Measurements from ENCODE around the gene PLXNB3. TPM values are rescaled to one million over a fixed set of nuclear protein-coding genes. Genes with fewer than 3 reads are reported as not detected.
A peak's percentile ranks its signal among the peaks of the same experiment; 100 is the strongest.
"Not testable (repeated sequence)": the region's sequence is repeated elsewhere in the genome, so short reads cannot be mapped to it uniquely, and the experiment has no call there.

PLXNB3 gene
- polyA plus RNA-seq (ENCODE audit: insufficient read depth in 1 of 5, insufficient read length in 5 of 5, low replicate concordance in 1 of 5) = 1 to 10 TPM; 2.1 to 4.1 (median 3.7) TPM
- long read RNA-seq, donor 1 = 0 reads
- long read RNA-seq, donor 2 = 0 reads
- long read RNA-seq, donor 3, partial matches to known transcripts = 5 of 5 reads
- long read RNA-seq, donor 3, other reads (novel, unspliced or antisense) = 0 of 5 reads
- long read RNA-seq, donor 4 = 0 reads
- long read RNA-seq, donor 5 = 0 reads
- long read RNA-seq, donor 6 = 0 reads
- long read RNA-seq, donor 7 = 0 reads
- long read RNA-seq, donor 8 = 0 reads

DNA sequence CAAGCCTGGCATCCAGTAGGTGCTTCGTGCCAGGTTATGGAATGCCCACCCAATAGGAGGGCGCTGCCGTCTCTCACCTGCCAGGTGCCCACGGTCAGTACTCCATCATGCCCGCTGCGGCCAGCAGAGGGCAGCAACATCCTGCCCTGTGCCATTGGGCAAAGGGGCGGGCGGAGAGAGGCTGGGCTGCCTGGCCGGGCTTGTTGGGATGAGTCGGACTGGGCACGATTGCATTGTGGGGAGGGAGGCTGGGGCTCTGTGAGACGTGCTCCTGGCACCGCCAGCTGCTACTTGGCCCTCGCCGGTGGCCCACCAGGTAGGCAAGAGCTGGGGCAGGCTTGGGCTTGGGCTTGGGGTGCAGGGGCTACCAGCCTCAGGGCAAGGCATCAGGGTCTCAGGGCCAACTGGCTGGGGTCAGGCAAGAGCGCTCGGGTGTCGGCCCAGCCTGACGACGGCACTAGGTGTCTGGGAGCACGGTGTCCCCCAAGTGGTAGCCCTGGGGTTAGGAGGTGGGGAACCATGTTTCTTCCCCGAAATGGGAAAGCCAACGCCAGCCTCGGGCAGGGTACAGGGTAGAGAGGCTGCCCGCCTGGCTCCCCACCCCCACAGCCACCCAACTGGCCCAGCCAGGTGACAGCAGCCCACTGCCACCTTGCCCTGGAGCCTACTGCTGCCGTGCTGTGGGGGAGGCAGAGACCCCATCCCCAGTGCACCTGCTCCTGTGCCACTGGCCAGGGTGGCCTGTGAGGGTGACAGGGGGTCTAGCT, at the start of gene PLXNB3:
Gene PLXNB3, plus strand, starts transcription at position 261 of the 767 bp plus-strand sequence. CDS start 1,287 bp downstream, outside the sequence.
- peak in 1 of 2 donors; percentile 41 for DNase-seq

DNA sequence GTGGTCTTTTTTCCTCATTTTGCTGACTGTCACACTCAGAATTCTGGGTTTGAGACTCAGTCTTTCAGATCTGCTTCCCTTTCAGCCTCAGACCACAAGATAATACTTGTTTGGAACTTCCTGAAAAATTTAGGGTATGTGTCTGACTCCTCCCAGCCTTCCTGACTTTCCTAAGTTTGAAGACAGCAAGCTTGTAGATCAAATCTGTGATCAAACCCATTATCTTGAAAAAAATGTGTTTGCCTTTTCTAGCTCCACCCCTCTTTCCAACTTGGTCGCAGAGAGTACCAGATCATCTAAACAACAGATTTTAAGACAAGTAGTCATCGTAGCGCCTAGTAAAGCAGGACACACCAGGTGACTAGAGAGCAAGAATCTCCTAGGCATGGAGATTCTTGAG, 49.8 kb upstream of the PLXNB3 start:
- DNase-seq = no peak

DNA sequence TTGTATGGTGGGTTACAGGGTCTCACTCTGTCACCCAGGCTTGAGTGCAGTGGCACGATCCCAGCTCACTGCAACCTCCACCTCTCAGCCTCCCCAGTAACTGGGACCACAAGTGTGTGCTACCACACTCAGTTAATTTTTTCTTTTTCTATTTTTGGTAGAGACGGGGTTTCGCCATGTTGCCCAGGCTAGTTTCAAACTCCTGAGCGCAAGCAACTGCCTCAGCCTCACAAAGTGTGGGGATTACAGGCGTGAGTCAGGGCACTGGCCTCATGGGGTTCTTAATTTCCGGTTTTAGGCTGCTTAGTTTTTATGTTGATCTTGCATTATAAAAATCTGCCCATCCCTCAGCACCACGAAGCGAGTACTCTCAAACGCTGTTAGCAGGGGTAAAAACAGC, 46.6 kb upstream of the PLXNB3 start:
- DNase-seq = no peak

DNA sequence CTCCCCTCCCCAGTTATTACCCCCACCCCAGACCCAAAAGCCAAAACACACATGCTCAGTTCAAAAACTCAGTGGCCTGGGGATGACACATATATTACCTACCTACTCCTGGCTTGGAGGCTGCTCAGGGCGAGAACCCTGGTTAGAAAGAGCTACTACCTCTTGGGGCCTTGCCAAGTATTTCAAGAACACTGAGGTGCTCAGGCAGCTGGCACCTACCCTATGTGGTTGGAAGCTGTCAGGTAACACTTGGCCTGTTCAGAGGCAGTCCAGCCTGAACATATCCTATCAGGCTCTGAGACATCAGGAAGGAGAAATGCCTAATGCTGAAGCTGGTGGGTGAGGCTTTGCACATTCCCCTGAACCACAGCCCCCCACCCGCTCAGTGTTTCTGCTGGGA, 44.8 kb upstream of the PLXNB3 start:
- DNase-seq = no peak

DNA sequence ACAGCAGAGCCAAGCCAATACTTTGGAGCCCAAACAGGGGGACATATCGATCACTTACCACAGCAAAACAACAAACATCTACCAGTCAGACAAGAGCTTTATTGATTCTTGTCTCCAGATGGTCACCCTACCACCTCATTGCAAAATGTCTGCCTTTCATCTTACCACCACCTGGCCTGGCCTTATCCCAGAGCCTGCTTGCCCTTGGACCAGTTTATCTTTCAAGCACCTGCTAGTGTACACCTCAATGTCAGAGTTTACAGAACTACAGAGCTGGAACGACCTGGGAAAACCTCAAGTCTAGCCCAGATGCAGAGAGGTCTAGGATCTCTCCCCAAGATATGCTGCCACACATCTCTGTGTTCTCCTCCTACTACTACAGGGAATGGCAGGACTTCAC, 44.3 kb upstream of the PLXNB3 start:
- DNase-seq = no peak

DNA sequence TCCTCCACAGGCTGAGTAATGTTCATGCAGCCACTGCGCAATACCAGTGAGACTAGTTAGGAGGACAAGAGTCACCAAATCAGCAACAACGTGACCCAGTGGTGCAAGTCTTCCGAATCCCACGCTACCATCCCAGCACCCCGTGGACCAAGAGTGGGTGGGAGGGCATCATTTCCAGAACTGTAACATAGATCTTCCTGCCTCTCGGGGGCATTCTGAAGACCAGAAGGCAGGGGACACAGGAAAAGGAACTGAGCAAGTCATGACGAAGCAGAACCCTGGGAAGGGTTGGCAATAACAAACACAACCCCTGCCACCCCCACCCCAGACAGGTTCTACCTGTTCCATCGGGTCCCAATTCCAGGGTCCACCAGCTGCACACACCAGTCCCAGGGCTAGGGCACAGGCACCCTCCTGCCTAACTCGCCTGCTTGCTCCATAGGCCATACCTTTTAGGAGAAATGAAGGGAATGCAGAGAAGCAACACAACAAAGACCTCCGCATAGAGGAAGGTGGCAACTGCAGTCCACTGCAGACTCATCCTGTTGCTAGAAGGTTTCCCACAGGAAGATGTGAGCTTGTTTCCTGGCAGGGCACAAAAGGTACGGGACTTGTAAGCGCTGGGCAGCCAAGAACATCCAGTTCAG, 41.2 kb upstream of the PLXNB3 start:
- DNase-seq = no peak

DNA sequence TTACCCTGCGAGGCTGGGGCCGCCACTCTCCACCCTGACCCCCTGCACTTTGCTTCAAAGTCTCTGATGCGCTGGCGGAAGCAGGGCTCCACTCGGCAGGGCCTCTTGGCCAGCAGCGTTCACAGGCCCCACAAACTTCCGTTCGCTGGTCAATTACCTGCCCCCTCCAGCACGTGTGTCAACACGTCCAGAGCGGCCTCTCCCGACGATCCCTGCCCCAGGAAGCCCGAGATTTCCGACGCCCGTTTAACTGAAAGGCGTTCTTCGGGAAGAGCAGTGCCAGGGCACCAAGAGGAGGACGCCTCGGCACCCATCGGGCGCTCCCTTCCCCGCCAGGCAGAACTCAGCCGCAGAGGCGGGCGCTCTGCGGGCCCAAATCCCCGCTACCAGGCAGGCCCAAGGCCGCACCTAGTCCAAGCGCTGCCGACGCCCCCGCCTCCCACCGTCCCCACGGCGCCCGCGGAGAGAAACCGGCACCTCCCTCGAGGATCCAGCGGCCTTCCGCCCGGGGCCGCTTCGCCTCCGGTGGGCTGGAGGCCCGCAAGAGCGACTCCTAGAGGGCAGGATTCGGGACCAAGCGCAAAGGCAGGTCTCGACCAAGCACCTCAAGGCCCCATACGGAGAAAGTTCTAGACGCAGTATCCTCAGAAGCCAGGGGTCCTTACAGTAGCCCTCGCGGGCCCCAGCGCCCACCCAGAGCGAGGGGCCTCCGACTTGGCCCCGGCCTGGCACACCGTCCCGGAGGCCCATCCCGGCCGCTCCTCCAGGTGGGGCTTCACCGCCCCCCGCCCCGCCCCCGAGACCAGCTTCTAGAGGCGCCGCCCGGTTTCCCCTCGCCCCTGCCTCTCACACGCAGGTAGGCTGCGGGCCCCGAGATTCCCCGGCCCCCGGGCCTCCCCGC, 40.4 kb upstream of the PLXNB3 start:
- no peak for DNase-seq

DNA sequence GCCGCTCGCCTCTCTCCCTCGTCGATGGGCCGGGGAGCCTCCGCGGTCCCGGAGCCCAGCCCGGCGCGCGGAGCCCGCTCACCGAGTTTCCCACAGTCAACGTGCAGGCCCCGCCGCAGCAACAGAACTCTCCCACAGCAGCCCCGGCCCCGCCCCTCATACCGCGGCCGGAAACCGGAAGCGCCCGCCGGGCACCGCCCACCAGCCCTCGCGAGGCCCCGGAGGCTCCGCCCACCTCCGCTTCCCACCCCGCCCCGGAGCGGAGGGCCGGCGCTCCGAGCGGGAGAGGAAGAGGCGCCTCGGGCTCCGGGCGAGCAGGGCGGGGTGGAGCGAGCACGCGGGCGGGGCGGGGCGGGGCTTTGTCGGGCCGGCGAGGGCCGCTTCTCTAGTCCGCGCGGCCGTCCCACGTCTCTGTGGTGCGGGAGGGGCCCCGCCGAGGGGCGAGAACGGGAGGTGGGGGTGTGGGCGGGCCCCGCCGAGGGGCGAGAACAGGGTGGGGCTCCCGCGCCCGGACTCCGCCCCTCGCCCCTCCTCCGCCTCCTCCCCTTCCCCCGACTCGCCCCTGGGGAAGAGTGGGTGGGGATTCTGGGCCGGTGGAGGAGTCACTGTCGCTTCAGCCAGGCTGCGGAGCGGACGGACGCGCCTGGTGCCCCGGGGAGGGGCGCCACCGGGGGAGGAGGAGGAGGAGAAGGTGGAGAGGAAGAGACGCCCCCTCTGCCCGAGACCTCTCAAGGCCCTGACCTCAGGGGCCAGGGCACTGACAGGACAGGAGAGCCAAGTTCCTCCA, 39.6 kb upstream of the PLXNB3 start, which contains the start of the genes ABCD1 and BCAP31:
Gene ABCD1, plus strand, starts transcription at position 605 of the 787 bp plus-strand sequence. CDS start 411 bp downstream, outside the sequence.
Gene BCAP31, minus strand, starts transcription at position 136 of the 787 bp plus-strand sequence. CDS start 1,143 bp downstream, outside the sequence.
- DNase-seq = peak; percentile 83 to 85

DNA sequence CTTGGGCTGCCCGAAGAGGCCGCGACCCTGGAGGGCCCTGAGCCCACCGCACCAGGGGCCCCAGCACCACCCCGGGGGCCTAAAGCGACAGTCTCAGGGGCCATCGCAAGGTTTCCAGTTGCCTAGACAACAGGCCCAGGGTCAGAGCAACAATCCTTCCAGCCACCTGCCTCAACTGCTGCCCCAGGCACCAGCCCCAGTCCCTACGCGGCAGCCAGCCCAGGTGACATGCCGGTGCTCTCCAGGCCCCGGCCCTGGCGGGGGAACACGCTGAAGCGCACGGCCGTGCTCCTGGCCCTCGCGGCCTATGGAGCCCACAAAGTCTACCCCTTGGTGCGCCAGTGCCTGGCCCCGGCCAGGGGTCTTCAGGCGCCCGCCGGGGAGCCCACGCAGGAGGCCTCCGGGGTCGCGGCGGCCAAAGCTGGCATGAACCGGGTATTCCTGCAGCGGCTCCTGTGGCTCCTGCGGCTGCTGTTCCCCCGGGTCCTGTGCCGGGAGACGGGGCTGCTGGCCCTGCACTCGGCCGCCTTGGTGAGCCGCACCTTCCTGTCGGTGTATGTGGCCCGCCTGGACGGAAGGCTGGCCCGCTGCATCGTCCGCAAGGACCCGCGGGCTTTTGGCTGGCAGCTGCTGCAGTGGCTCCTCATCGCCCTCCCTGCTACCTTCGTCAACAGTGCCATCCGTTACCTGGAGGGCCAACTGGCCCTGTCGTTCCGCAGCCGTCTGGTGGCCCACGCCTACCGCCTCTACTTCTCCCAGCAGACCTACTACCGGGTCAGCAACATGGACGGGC, 38.8 kb upstream of the PLXNB3 start:
- no peak for DNase-seq

DNA sequence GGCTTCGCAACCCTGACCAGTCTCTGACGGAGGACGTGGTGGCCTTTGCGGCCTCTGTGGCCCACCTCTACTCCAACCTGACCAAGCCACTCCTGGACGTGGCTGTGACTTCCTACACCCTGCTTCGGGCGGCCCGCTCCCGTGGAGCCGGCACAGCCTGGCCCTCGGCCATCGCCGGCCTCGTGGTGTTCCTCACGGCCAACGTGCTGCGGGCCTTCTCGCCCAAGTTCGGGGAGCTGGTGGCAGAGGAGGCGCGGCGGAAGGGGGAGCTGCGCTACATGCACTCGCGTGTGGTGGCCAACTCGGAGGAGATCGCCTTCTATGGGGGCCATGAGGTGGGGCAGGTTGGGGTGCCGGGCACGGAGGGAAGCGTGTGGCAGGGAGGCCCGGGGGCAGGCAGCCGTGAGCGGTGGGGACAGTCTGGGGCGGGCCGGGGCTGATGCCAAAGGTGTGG, 38.2 kb upstream of the PLXNB3 start:
- DNase-seq = no peak

DNA sequence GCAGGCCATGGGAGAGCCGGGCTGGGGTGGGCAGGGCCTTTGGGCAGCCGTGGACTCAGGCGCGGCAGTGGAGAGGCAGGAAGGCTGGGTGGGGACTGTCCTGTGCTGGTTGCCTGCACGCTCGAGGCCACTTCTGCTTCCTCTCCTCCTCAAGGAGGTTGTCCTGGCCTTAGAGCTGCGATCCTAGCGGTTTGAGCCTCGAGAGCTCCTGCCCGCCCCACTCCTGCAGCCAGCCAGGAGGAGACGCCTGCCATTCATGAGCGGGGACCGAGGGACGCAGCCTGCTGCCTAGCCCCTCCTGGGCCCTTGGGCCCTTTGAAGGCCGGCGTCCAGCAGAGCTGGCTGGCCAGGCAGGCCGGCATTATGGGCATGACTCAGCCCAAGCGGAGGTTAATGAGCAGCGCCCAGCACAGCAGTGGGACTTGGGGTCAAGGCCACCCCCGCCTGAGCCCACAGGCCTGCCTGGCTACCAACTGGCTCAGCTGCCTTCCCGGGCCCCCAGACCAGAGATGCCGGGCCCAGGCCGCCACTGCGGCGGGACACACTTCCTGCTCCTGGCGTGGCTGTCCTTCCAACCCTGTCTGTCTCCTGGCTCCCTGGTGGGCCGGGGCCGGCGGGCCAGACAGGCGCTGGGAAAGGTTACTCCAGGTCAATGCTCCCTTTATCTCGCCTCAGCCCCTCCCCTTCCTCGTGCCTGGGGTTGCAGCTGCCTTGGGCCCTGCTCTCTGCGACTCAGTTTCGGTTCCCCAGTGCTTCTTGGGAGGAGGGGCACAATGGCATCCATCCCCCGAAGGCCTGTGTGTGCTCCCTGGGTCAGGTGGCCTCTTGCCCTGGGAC, 37.5 kb upstream of the PLXNB3 start:
- no peak for DNase-seq

DNA sequence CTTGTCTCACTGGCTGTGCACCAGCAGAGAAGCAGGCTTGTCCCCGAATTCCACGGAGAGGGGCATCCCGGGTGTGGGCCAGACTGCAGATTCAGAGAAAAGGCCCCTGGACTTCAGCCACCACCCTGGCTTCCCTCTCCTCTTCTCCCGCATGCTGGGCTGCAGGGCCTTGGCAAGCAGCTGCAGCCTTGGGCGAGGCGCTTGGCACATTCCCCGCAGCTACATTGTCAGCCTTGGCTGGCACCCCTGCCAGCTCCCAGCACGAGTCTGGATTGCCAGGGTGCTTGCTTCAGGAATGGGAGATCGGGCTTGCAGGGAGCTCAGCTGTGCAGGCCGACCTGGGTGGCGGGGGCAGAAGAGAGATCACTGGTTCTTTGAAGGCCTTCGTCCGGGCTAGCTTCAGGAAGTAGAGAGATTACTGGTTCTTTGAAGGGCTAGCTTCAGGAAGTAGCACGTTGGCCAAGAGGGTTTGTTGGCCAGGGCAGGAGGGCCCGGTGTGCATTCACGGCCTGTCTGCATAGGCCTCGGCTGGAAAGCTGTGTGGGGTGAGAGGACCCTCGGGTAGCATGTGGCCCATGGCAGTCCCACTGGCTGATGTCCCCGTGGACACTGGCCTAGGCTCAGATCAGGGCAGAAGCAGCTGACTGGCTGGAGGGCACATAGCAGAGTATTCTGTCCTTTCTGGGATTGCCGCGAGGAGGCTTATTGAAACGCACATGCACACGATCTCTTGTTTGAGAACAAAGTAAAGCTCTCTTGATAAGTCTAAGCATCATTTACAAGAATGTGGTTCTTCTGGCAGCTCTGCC, 36.7 kb upstream of the PLXNB3 start:
- no peak for DNase-seq

DNA sequence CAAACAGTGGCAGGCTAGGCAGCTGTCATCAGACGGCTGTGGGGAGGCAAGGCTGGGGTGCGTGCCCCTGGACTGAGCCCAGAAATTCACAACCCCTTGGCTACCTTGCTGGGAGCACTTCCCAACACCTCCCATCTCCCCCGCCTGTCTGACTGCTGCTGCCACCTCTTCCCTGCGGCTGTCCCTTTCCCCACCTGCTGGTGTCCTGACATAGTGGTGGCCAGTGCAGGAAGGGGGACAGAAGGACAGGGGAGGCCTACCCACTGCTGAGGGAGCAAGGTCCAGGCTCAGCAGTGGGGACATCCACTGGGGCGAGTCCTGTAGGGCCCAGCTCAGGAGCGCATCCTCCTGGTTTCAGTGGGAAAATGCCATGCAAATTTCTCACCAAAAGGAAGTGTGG, 36.0 kb upstream of the PLXNB3 start:
- no peak for DNase-seq

DNA sequence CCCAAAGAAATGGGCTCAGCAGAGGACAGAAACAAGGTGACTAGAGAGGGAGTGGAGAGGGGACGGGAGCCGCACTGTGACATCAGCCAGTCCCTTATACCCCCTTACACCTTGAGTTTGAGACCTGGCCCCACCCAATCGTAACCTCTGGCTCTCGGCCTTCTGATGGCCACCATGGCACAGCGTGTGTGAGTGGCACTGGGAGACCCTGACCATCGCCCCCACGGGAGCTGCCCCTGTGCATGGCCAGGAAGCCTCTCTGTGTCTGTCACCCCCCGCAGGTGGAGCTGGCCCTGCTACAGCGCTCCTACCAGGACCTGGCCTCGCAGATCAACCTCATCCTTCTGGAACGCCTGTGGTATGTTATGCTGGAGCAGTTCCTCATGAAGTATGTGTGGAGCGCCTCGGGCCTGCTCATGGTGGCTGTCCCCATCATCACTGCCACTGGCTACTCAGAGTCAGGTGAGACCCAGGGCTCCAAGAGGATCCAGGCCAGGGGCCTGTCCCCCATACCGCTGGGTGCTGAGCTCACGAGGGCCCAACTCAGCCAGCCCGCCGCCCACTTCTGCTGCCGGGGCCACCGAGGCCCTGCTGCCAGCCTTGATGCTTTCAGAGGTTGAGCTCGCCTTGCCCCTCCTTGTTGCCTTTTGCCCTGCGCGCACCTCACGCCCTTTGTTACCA, 35.0 kb upstream of the PLXNB3 start:
- DNase-seq = no peak

DNA sequence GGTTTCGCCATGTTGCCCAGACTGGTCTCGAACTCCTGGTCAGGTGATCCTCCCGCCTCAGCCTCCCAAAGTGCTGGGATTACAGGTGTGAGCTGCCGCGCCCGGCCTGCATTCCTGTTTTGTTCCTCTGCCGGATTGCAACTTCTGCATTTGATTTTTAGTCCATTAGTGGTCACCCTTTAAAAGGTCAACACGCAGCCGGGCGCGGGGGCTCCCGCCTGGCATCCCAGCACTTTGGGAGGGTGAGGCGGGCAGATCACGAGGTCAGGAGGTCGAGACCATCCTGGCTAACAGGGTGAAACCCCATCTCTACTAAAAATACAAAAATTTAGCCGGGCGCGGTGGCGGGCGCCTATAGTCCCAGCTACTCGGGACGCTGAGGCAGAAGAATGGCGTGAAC, 33.9 kb upstream of the PLXNB3 start:
- DNase-seq = not testable (repeated sequence)

DNA sequence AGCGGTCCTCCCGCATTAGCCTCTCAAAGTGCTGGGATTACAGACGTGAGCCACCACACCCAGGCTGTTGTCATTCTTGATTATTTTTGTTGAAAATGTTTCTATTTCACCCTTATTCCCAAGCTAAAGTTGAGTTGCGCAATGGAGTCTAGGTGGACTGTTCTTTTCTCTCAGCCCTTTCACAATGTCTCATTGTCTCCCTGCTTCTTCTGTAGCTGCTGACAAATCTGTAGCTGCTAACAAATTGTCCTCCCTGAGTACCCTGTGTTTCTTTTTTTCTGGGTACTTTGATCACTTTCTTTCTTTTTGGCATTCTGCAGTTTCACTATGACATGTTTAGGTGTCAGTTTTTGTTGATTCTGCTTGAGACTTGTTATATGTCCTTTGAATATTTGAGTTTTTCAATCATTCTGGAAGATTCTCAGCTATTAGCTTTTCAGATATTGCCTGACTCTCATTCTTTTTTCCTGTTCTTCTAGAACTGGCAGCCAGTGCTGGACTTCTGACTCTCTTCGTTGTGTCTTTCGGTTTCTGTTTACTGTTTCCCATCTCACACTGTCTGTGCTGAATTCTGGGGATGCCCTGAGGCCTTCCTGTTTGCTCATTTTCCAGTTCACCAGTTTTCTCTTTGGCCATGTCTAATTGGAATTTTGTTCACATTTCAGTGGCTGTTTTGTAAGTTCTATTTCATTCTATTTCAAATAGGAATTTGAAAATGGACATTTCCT, 32.8 kb upstream of the PLXNB3 start:
- DNase-seq = no peak

DNA sequence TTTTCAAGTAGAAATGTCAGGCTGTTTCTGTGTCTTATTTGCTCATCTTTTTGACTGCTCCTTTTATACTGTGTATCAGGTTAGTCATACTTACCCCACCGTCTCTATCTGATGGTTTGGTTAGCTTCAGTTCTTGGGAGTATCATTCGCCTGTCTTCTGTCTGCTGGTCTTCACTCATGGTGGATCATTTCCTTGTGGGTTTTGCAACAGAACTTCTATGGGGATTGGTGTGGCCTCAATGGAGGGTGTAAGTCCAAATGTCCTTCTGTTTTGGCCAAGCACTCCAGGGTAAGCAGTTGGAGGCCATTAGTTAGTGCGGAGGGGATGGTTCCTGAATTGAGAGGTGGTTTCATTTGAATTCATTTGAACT, 32.2 kb upstream of the PLXNB3 start:
- DNase-seq = no peak

All from right lung (tissue), 10 donors.